Measurements from ENCODE around the gene EMC6.

GRCh38 chr17:3622977-3623594 lies 45.5 kb upstream of the EMC6 start:
- no peak for TF ChIP-seq CTCF (conservative IDR thresholded peaks at IDR 0.05 in 1 of 2, IDR thresholded peaks at IDR 0.05 in 1 of 2; ENCODE audit: extremely low read depth in 1 of 2, insufficient read depth in 1 of 2, low read depth in 1 of 2, low read length in 2 of 2)
- no peak for TF ChIP-seq EZH2 (IDR thresholded peaks at IDR 0.05; ENCODE audit: borderline replicate concordance, low read length)

Data from mammary epithelial cell (primary cell).